Endothelial cell of umbilical vein (primary cell): Measurements from ENCODE around the gene SCGB2A2.

ENCODE experiments used
- CTCF ChIP-seq, 2 donors: IDR thresholded peaks; 1 replicate in 1 of 2; 2 replicates in 1 of 2; pipeline ENCODE4 v1.5.1; 2011; ENCODE audit warnings: low read length in 2 of 2, mild to moderate bottlenecking in 2 of 2, moderate library complexity in 2 of 2, control low read depth in 1 of 2, inconsistent platforms in 1 of 2, low read depth in 1 of 2; ENCODE audit not compliant: insufficient read depth in 1 of 2; ENCODE audit errors: extremely low read depth in 1 of 2
- EZH2 ChIP-seq: IDR thresholded peaks from 2 replicates; pipeline ENCODE4 v1.6.1; 2012; ENCODE audit warnings: borderline replicate concordance, low read depth, mild to moderate bottlenecking, moderate library complexity, low read length, inconsistent platforms; ENCODE audit not compliant: severe bottlenecking
- GATA2 ChIP-seq: IDR thresholded peaks from 2 replicates; pipeline ENCODE4 v1.7.0; 2011; ENCODE audit warnings: low read depth, mild to moderate bottlenecking, moderate library complexity, mixed read lengths, low read length; ENCODE audit not compliant: insufficient read length, insufficient read depth
- JUN ChIP-seq: IDR thresholded peaks from 2 replicates; pipeline ENCODE4 v1.6.1; 2011; ENCODE audit warnings: borderline replicate concordance, low read depth; ENCODE audit not compliant: insufficient read length, insufficient read depth
- MAX ChIP-seq: IDR thresholded peaks from 2 replicates; pipeline ENCODE4 v1.6.1; 2011; ENCODE audit not compliant: insufficient read depth, insufficient read length
- POLR2A ChIP-seq: IDR thresholded peaks from 2 replicates; pipeline ENCODE4 v1.6.1; 2012; ENCODE audit warnings: low read depth, mild to moderate bottlenecking, control low read depth, low read length
- POLR2AphosphoS5 ChIP-seq: IDR thresholded peaks from 2 replicates; pipeline ENCODE4 v1.6.1; 2012; ENCODE audit warnings: low read depth, mild to moderate bottlenecking, control low read depth, low read length, moderate library complexity; ENCODE audit not compliant: insufficient read depth

GRCh38 chr11:62264004-62264403 lies 6.0 kb upstream of the SCGB2A2 start:
- TF ChIP-seq POLR2AphosphoS5 (no peak), CTCF (IDR thresholded peaks at IDR 0.05; ENCODE audit: extremely low read depth in 1 of 2, insufficient read depth in 1 of 2, low read depth in 1 of 2, low read length in 2 of 2) (no peak), POLR2A (no peak), EZH2 (no peak), GATA2 (no peak), MAX (no peak), JUN (peak; percentile 56)
